Keratinocyte (primary cell): ENCODE measurements around the gene CMYA5.

ENCODE experiments used
- EZH2 ChIP-seq: IDR thresholded peaks from one replicate; pipeline ENCODE4 v1.6.1; 2012; ENCODE audit warnings: inconsistent platforms, mild to moderate bottlenecking, low read length, moderate library complexity
- TF ChIP-seq, protein P1 (sequence below), 3 experiments: IDR thresholded peaks in 1 of 3; conservative IDR thresholded peaks in 1 of 3; optimal IDR thresholded peaks in 1 of 3; 2 replicates in 2 of 3; 3 replicates in 1 of 3; pipeline versions ENCODE3 to v1.5.1; 2011; ENCODE audit warnings: low read length in 3 of 3, mild to moderate bottlenecking in 3 of 3, moderate library complexity in 2 of 3, control low read depth in 1 of 3, inconsistent platforms in 1 of 3; ENCODE audit not compliant: insufficient read depth in 2 of 3; ENCODE audit errors: extremely low read depth in 1 of 3

DNA sequence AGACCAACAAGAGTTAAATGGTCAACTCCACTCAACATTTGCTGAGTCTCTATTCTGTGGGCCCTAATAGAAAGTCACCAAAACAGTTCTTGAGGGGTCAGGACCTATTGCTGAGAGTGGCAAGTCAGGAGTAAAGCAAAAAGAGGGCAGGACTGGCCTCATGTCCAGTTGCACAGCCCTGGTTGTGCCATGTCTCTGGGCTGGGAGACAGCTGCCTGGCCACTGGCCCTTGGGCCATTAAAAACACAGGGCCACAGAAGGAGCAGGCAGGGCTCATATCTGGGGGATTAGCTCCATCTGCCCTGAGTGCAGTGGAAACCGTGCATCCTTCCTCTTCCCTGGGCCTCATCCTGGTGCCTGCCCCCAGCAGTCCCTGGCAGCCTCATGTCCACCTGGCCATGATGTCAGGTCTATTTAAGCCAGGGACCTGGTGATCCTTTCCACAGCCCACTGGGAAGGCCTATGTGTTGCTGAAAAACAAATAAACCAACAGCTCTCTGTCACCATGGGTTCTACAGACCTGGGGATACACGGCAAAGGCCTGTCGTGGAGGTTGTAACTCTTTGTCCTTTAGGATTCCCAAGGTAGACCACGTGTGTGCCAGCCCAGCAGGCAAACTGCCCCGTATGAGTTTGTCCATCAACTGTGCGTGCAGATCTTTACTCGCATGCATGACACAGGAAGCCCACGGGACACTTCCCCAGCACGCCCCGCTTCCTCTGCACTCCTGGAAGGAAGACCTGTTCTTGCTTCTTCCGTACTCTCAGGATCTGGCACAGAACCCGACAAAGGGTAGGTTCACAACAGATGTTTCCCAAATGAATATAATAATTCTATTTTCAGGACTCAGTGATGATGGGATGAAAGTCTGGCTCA lies 152.6 kb downstream of the CMYA5 start:
- TF ChIP-seq EZH2 = no peak
- TF ChIP-seq, protein P1, sequence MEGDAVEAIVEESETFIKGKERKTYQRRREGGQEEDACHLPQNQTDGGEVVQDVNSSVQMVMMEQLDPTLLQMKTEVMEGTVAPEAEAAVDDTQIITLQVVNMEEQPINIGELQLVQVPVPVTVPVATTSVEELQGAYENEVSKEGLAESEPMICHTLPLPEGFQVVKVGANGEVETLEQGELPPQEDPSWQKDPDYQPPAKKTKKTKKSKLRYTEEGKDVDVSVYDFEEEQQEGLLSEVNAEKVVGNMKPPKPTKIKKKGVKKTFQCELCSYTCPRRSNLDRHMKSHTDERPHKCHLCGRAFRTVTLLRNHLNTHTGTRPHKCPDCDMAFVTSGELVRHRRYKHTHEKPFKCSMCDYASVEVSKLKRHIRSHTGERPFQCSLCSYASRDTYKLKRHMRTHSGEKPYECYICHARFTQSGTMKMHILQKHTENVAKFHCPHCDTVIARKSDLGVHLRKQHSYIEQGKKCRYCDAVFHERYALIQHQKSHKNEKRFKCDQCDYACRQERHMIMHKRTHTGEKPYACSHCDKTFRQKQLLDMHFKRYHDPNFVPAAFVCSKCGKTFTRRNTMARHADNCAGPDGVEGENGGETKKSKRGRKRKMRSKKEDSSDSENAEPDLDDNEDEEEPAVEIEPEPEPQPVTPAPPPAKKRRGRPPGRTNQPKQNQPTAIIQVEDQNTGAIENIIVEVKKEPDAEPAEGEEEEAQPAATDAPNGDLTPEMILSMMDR (optimal IDR thresholded peaks at IDR 0.05 in 1 of 3, IDR thresholded peaks at IDR 0.05 in 1 of 3, conservative IDR thresholded peaks at IDR 0.05 in 1 of 3; ENCODE audit: extremely low read depth in 1 of 3, insufficient read depth in 2 of 3, low read length in 3 of 3) = no peak
